PC-9 (cell line): Measurements from ENCODE around the gene CAPNS1. TPM values are rescaled to one million over a fixed set of nuclear protein-coding genes. Genes with fewer than 3 reads are reported as not detected.
A peak's percentile ranks its signal among the peaks of the same experiment; 100 is the strongest.
"Not testable (repeated sequence)": the region's sequence is repeated elsewhere in the genome, so short reads cannot be mapped to it uniquely, and the experiment has no call there.

Source experiments
- BruUV-seq: library from RNA; stranded (reverse); fragments of 400-500 nt; replicated peaks from 2 replicates; lab custom pipeline; 2021; lab: Mats Ljungman, UMichigan
- CTCF ChIA-PET: fragments of 300-600 bp; sonication (Branson Sonifier 250); formaldehyde crosslinking; loops from one replicate; lab custom pipeline; 2022; ENCODE audit warnings: antibody characterized with exemption; lab: Charles Lee
- POLR2A ChIA-PET: fragments of 300-600 bp; sonication (Branson Sonifier 250); formaldehyde crosslinking; loops from one replicate; lab custom pipeline; 2022; ENCODE audit warnings: antibody characterized with exemption; ENCODE audit not compliant: unreplicated experiment; lab: Charles Lee
- DNase-seq, 2 experiments: peaks; one replicate each; pipeline versions ENCODE4 v3.0.0 to v3.0.0-alpha.2; 2015 to 2022; ENCODE audit warnings: mixed read lengths in 1 of 2
- H2AFZ ChIP-seq: fragments of 200-600 bp; sonication (generic); 2 replicates; pipeline ENCODE4 v1.8.1; 2017; ENCODE audit warnings: antibody characterized with exemption
- H3F3A ChIP-seq: fragments of 200-600 bp; sonication (generic); 2 replicates; pipeline ENCODE4 v1.8.1; 2017; ENCODE audit warnings: antibody characterized with exemption, mild to moderate bottlenecking, low read depth; ENCODE audit not compliant: insufficient read depth
- H3K27ac ChIP-seq: fragments of 200-600 bp; sonication (generic); 2 replicates; pipeline ENCODE4 v1.6.1; 2016; ENCODE audit warnings: mixed run types
- H3K27me3 ChIP-seq: fragments of 200-600 bp; sonication (generic); 2 replicates; pipeline ENCODE4 v1.6.1; 2016; ENCODE audit warnings: low read depth, mixed run types; ENCODE audit not compliant: insufficient read depth
- H3K36me3 ChIP-seq: fragments of 200-600 bp; sonication (generic); 2 replicates; pipeline ENCODE4 v1.6.1; 2016; ENCODE audit warnings: low read depth, mixed run types
- H3K4me1 ChIP-seq: fragments of 200-600 bp; sonication (generic); replicated peaks from 2 replicates; pipeline ENCODE4 v1.6.1; 2016; ENCODE audit warnings: mixed run types; ENCODE audit not compliant: insufficient read depth
- H3K4me2 ChIP-seq: fragments of 200-600 bp; sonication (generic); 2 replicates; pipeline ENCODE4 v1.6.1; 2017; ENCODE audit warnings: mixed run types
- H3K4me3 ChIP-seq: fragments of 200-600 bp; sonication (generic); 2 replicates; pipeline ENCODE4 v1.6.1; 2016; ENCODE audit warnings: mixed run types
- H3K79me2 ChIP-seq: fragments of 200-600 bp; sonication (generic); 2 replicates; pipeline ENCODE4 v1.6.1; 2017; ENCODE audit warnings: low read depth, mixed run types
- H3K9me2 ChIP-seq: fragments of 200-600 bp; sonication (generic); 2 replicates; pipeline ENCODE4 v1.8.1; 2017; ENCODE audit warnings: mild to moderate bottlenecking; ENCODE audit not compliant: insufficient read depth
- H3K9me3 ChIP-seq: fragments of 200-600 bp; sonication (generic); 2 replicates; pipeline ENCODE4 v1.8.1; 2016; ENCODE audit warnings: low read depth; ENCODE audit not compliant: insufficient read depth
- H4K20me1 ChIP-seq: fragments of 200-600 bp; sonication (generic); 2 replicates; pipeline ENCODE4 v1.8.1; 2017; ENCODE audit not compliant: insufficient read depth
- CTCF ChIP-seq: fragments of 200-600 bp; sonication (generic); conservative IDR thresholded peaks from 2 replicates; pipeline ENCODE4 v1.6.1; 2017; ENCODE audit warnings: mixed run types, antibody characterized with exemption, mild to moderate bottlenecking, moderate library complexity
- EZH2 ChIP-seq: fragments of 200-600 bp; sonication (generic); IDR thresholded peaks from 2 replicates; pipeline ENCODE4 v1.8.0; 2017; ENCODE audit warnings: antibody characterized with exemption, low read depth
- intact Hi-C: fragments of 100-400 bp; cut with micrococcal nuclease; formaldehyde crosslinking; loops from one replicate; pipeline ENCODE4 v1.10.0; 2022; ENCODE audit not compliant: unreplicated experiment
- total RNA-seq: library from RNA; stranded (reverse); gene quantifications from 2 replicates; pipeline ENCODE4 v1.2.3, GENCODE V29; 2021

The CAPNS1 gene
- total RNA-seq, 1 experiment from 2014 or later: 1,177 TPM

- no peaks in the 10 kb centered on the region for H3K9me3 ChIP-seq
- BruUV-seq: no TSS peak
- no peaks in the 10 kb centered on the region for H4K20me1 ChIP-seq
- no peak for TF ChIP-seq EZH2
- no peak for TF ChIP-seq CTCF
- no peak overlapping the region for H3K27ac ChIP-seq
- no peak overlapping the region for H3K4me3 ChIP-seq
- H3K4me2 ChIP-seq: no peak overlapping the region
- no peaks in the 10 kb centered on the region for H3K27me3 ChIP-seq
- no peak overlapping the region for H2AFZ ChIP-seq
- intact Hi-C loops: no loop called here
- H3K9me2 ChIP-seq: no peaks in the 10 kb centered on the region
- H3K4me1 ChIP-seq: no peaks in the 10 kb centered on the region
- H3F3A ChIP-seq: no peaks in the 10 kb centered on the region
- H3K36me3 ChIP-seq: 0 out of 2 replicates have a peak, but pooled peaks cover 5% of the 10 kb centered on the region
- no peaks in the 10 kb centered on the region for H3K79me2 ChIP-seq
- CTCF ChIA-PET: no interaction called here
- POLR2A ChIA-PET: interaction anchor here (0.6 to 0.7 kb wide), 4 partner anchors 22 to 169 kb away, joined by 3 to 8 read pairs (median 4); partner anchors contain the start of genes ALKBH6 and CAPNS1
- peak; percentile 29 to 64 for DNase-seq
These were observed 42.9 kb downstream of the CAPNS1 start for GRCh38 chr19:36182612-36183244.

- no peaks in the 10 kb centered on the region for H3K9me2 ChIP-seq
- no peaks in the 10 kb centered on the region for H3K4me1 ChIP-seq
- DNase-seq: no peak
- no peak overlapping the region for H2AFZ ChIP-seq
- H3K9me3 ChIP-seq: no peaks in the 10 kb centered on the region
- H3K4me2 ChIP-seq: no peak overlapping the region
- H3K4me3 ChIP-seq: no peak overlapping the region
- no peaks in the 10 kb centered on the region for H4K20me1 ChIP-seq
- intact Hi-C loops: no loop called here
- H3K27ac ChIP-seq: no peak overlapping the region
- ChIA-PET CTCF (no interaction called here), POLR2A (interaction anchor here (0.6 to 0.7 kb wide), 2 partner anchors 22 to 55 kb away, joined by 3 to 4 read pairs; no protein-coding TSS in a partner anchor)
- no peaks in the 10 kb centered on the region for H3K79me2 ChIP-seq
- BruUV-seq: TSS peak; percentile 34
- TF ChIP-seq EZH2 (no peak), CTCF (no peak)
- H3F3A ChIP-seq: no peaks in the 10 kb centered on the region
- 0 out of 2 replicates have a peak, but pooled peaks cover 5% of the 10 kb centered on the region for H3K36me3 ChIP-seq
- no peaks in the 10 kb centered on the region for H3K27me3 ChIP-seq
These were observed 43.4 kb downstream of the CAPNS1 start for GRCh38 chr19:36183245-36183628.

- H3K9me2 ChIP-seq, DNase-seq, H3K4me3 ChIP-seq, intact Hi-C loops, H3F3A ChIP-seq, H2AFZ ChIP-seq, H3K4me2 ChIP-seq, H3K79me2 ChIP-seq, POLR2A ChIA-PET, H3K4me1 ChIP-seq, H3K9me3 ChIP-seq, H3K27ac ChIP-seq, H3K36me3 ChIP-seq, H4K20me1 ChIP-seq, BruUV-seq, CTCF ChIA-PET, H3K27me3 ChIP-seq: not testable (repeated sequence)
These were observed 46.9 kb downstream of the CAPNS1 start for GRCh38 chr19:36186722-36187121.
